ENCODE results near the gene FERMT1.

FERMT1 gene

GRCh38 chr20:6086868-6087267, 36.0 kb downstream of the FERMT1 start:
- no peaks in the 10 kb centered on the region for H3K4me1 ChIP-seq (ENCODE audit: insufficient read depth, low read length)
- no peak overlapping the region for H2AFZ ChIP-seq (ENCODE audit: low read depth, low read length)
- no peaks in the 10 kb centered on the region for H3K36me3 ChIP-seq (ENCODE audit: insufficient read depth, low read length)
- H3K9ac ChIP-seq (ENCODE audit: low read depth, low read length), result no peak overlapping the region
- DNase-seq (no peak), ATAC-seq (ENCODE audit: insufficient read depth, low read depth) (no peak)
- no peak overlapping the region for H3K4me2 ChIP-seq (ENCODE audit: insufficient read depth, low read length)
- H3K9me3 ChIP-seq (ENCODE audit: insufficient read depth, low read length, severe bottlenecking), result no peaks in the 10 kb centered on the region
- no peak overlapping the region for H3K27ac ChIP-seq (ENCODE audit: low read length)
- H3K4me3 ChIP-seq (ENCODE audit: low read depth in 1 of 2, low read length in 2 of 2), result no peak overlapping the region
- no peaks in the 10 kb centered on the region for H4K20me1 ChIP-seq (ENCODE audit: insufficient read depth, low read length)
- TF ChIP-seq CTCF (IDR thresholded peaks at IDR 0.05; ENCODE audit: borderline replicate concordance, extremely low read depth, low read length, poor library complexity, severe bottlenecking), result no peak
- no peak for TF ChIP-seq EZH2 (IDR thresholded peaks at IDR 0.05; ENCODE audit: borderline replicate concordance, low read depth, low read length, severe bottlenecking)
- peaks cover 5% of the 10 kb centered on the region for H3K27me3 ChIP-seq (ENCODE audit: insufficient read depth, low read length, poor library complexity)
- no peaks in the 10 kb centered on the region for H3K79me2 ChIP-seq (ENCODE audit: insufficient read depth, low read length)

GRCh38 chr20:6083926-6084325, 38.9 kb downstream of the FERMT1 start:
- peaks cover 2% of the 10 kb centered on the region; the same call in 1 of the 2 replicates for H4K20me1 ChIP-seq (ENCODE audit: insufficient read depth, low read length)
- H3K27me3 ChIP-seq (ENCODE audit: insufficient read depth, low read length, poor library complexity), result peaks cover 13% of the 10 kb centered on the region
- no peak overlapping the region for H3K27ac ChIP-seq (ENCODE audit: low read length)
- no peak overlapping the region for H3K9ac ChIP-seq (ENCODE audit: low read depth, low read length)
- DNase-seq (no peak), ATAC-seq (ENCODE audit: insufficient read depth, low read depth) (no peak)
- no peak overlapping the region for H2AFZ ChIP-seq (ENCODE audit: low read depth, low read length)
- no peaks in the 10 kb centered on the region for H3K36me3 ChIP-seq (ENCODE audit: insufficient read depth, low read length)
- TF ChIP-seq EZH2 (IDR thresholded peaks at IDR 0.05; ENCODE audit: borderline replicate concordance, low read depth, low read length, severe bottlenecking) (no peak), CTCF (IDR thresholded peaks at IDR 0.05; ENCODE audit: borderline replicate concordance, extremely low read depth, low read length, poor library complexity, severe bottlenecking) (no peak)
- H3K79me2 ChIP-seq (ENCODE audit: insufficient read depth, low read length), result no peaks in the 10 kb centered on the region
- no peak overlapping the region for H3K4me3 ChIP-seq (ENCODE audit: low read depth in 1 of 2, low read length in 2 of 2)
- no peak overlapping the region for H3K4me2 ChIP-seq (ENCODE audit: insufficient read depth, low read length)
- H3K4me1 ChIP-seq (ENCODE audit: insufficient read depth, low read length), result no peaks in the 10 kb centered on the region
- H3K9me3 ChIP-seq (ENCODE audit: insufficient read depth, low read length, severe bottlenecking), result no peaks in the 10 kb centered on the region

- H3K4me3 ChIP-seq (ENCODE audit: low read depth in 1 of 2, low read length in 2 of 2), result no peak overlapping the region
- peaks cover 2% of the 10 kb centered on the region; the same call in 1 of the 2 replicates for H4K20me1 ChIP-seq (ENCODE audit: insufficient read depth, low read length)
- TF ChIP-seq CTCF (IDR thresholded peaks at IDR 0.05; ENCODE audit: borderline replicate concordance, extremely low read depth, low read length, poor library complexity, severe bottlenecking), result no peak
- H3K27ac ChIP-seq (ENCODE audit: low read length), result no peak overlapping the region
- DNase-seq, result no peak
- H3K79me2 ChIP-seq (ENCODE audit: insufficient read depth, low read length), result no peaks in the 10 kb centered on the region
- peaks cover 13% of the 10 kb centered on the region for H3K27me3 ChIP-seq (ENCODE audit: insufficient read depth, low read length, poor library complexity)
- no peak overlapping the region for H3K9ac ChIP-seq (ENCODE audit: low read depth, low read length)
- no peak for ATAC-seq (ENCODE audit: insufficient read depth, low read depth)
- H2AFZ ChIP-seq (ENCODE audit: low read depth, low read length), result no peak overlapping the region
- H3K36me3 ChIP-seq (ENCODE audit: insufficient read depth, low read length), result no peaks in the 10 kb centered on the region
- H3K4me1 ChIP-seq (ENCODE audit: insufficient read depth, low read length), result no peaks in the 10 kb centered on the region
- no peak overlapping the region for H3K4me2 ChIP-seq (ENCODE audit: insufficient read depth, low read length)
- no peaks in the 10 kb centered on the region for H3K9me3 ChIP-seq (ENCODE audit: insufficient read depth, low read length, severe bottlenecking)
Measured at GRCh38 chr20:6081236-6081635, 41.6 kb downstream of the FERMT1 start.

- H3K9me3 ChIP-seq (ENCODE audit: insufficient read depth, low read length, severe bottlenecking), result no peaks in the 10 kb centered on the region
- no peak overlapping the region for H3K4me3 ChIP-seq (ENCODE audit: low read depth in 1 of 2, low read length in 2 of 2)
- H3K36me3 ChIP-seq (ENCODE audit: insufficient read depth, low read length), result no peaks in the 10 kb centered on the region
- no peak overlapping the region for H3K27ac ChIP-seq (ENCODE audit: low read length)
- no peaks in the 10 kb centered on the region for H3K4me1 ChIP-seq (ENCODE audit: insufficient read depth, low read length)
- DNase-seq (no peak), ATAC-seq (ENCODE audit: insufficient read depth, low read depth) (no peak)
- no peaks in the 10 kb centered on the region for H3K79me2 ChIP-seq (ENCODE audit: insufficient read depth, low read length)
- peaks cover 10% of the 10 kb centered on the region for H3K27me3 ChIP-seq (ENCODE audit: insufficient read depth, low read length, poor library complexity)
- no peak overlapping the region for H3K4me2 ChIP-seq (ENCODE audit: insufficient read depth, low read length)
- no peak overlapping the region for H2AFZ ChIP-seq (ENCODE audit: low read depth, low read length)
- peaks cover 2% of the 10 kb centered on the region; the same call in 1 of the 2 replicates for H4K20me1 ChIP-seq (ENCODE audit: insufficient read depth, low read length)
- TF ChIP-seq CTCF (IDR thresholded peaks at IDR 0.05; ENCODE audit: borderline replicate concordance, extremely low read depth, low read length, poor library complexity, severe bottlenecking) (no peak), EZH2 (IDR thresholded peaks at IDR 0.05; ENCODE audit: borderline replicate concordance, low read depth, low read length, severe bottlenecking) (no peak)
- H3K9ac ChIP-seq (ENCODE audit: low read depth, low read length), result no peak overlapping the region
Measured at GRCh38 chr20:6079016-6079415, 43.8 kb downstream of the FERMT1 start.
